ENCODE measurements around the gene BMERB1. TPM values are rescaled to one million over a fixed set of nuclear protein-coding genes. Genes with fewer than 3 reads are reported as not detected.

The BMERB1 gene
- total RNA-seq, 2 donors from 2014 or later, result 6.3 to 10.4 TPM

GRCh38 chr16:15607700-15608396, 173.5 kb downstream of the BMERB1 start:
- no peak overlapping the region for H3K27ac Mint-ChIP-seq
- no peaks in the 10 kb centered on the region for H3K27me3 Mint-ChIP-seq (ENCODE audit: insufficient read depth)
- no peak for DNase-seq
- Histone ChIP-seq H3K9me3 (ENCODE audit: control insufficient read depth, low read length) (no peaks in the 10 kb centered on the region), H3K27ac (ENCODE audit: low read depth, low read length) (no peak overlapping the region), H3K4me3 (ENCODE audit: low read length) (no peak overlapping the region), H3K4me1 (ENCODE audit: control insufficient read depth, insufficient read depth, low read length) (no peaks in the 10 kb centered on the region), H3K36me3 (ENCODE audit: control insufficient read depth, insufficient read depth, low read length) (peaks cover 70% of the 10 kb centered on the region), H3K27me3 (ENCODE audit: control insufficient read depth, insufficient read depth, low read length, poor library complexity, severe bottlenecking) (no peaks in the 10 kb centered on the region), H3K9ac (ENCODE audit: extremely low read depth, low read length, poor library complexity, severe bottlenecking) (no peak overlapping the region)
- 95 to 97% methylated on average over 5 to 13 of the region's 13 CpGs for WGBS, 2 experiments (ENCODE audit: insufficient coverage in 1 of 2, insufficient read length in 1 of 2)
- TF ChIP-seq CTCF (conservative IDR thresholded peaks at IDR 0.05), result no peak
- no peak overlapping the region for H3K4me3 Mint-ChIP-seq
- H3K9me3 Mint-ChIP-seq, result no peaks in the 10 kb centered on the region
- no peaks in the 10 kb centered on the region for H3K4me1 Mint-ChIP-seq
- H3K36me3 Mint-ChIP-seq (ENCODE audit: low read depth), result peaks cover 77% of the 10 kb centered on the region

GRCh38 chr16:15608398-15609285, 174.3 kb downstream of the BMERB1 start:
- WGBS, 2 experiments (ENCODE audit: insufficient coverage in 1 of 2, insufficient read length in 1 of 2), result 95 to 97% methylated on average over 10 to 17 of the region's 19 CpGs
- H3K27ac Mint-ChIP-seq, result no peak overlapping the region
- Histone ChIP-seq H3K9me3 (ENCODE audit: control insufficient read depth, low read length) (no peaks in the 10 kb centered on the region), H3K27me3 (ENCODE audit: control insufficient read depth, insufficient read depth, low read length, poor library complexity, severe bottlenecking) (no peaks in the 10 kb centered on the region), H3K4me1 (ENCODE audit: control insufficient read depth, insufficient read depth, low read length) (no peaks in the 10 kb centered on the region), H3K27ac (ENCODE audit: low read depth, low read length) (no peak overlapping the region), H3K9ac (ENCODE audit: extremely low read depth, low read length, poor library complexity, severe bottlenecking) (no peak overlapping the region), H3K4me3 (ENCODE audit: low read length) (no peak overlapping the region), H3K36me3 (ENCODE audit: control insufficient read depth, insufficient read depth, low read length) (peaks cover 66% of the 10 kb centered on the region)
- H3K4me1 Mint-ChIP-seq, result no peaks in the 10 kb centered on the region
- DNase-seq, result no peak
- peaks cover 74% of the 10 kb centered on the region for H3K36me3 Mint-ChIP-seq (ENCODE audit: low read depth)
- no peaks in the 10 kb centered on the region for H3K27me3 Mint-ChIP-seq (ENCODE audit: insufficient read depth)
- H3K4me3 Mint-ChIP-seq, result no peak overlapping the region
- no peaks in the 10 kb centered on the region for H3K9me3 Mint-ChIP-seq
- TF ChIP-seq CTCF (conservative IDR thresholded peaks at IDR 0.05), result no peak

- DNase-seq, result no peak
- H3K27me3 Mint-ChIP-seq (ENCODE audit: insufficient read depth), result no peaks in the 10 kb centered on the region
- WGBS, 2 experiments (ENCODE audit: insufficient coverage in 1 of 2, insufficient read length in 1 of 2), result 91 to 100% methylated on average over 1 to 6 of the region's 6 CpGs
- no peaks in the 10 kb centered on the region for H3K9me3 Mint-ChIP-seq
- Histone ChIP-seq H3K9ac (ENCODE audit: extremely low read depth, low read length, poor library complexity, severe bottlenecking) (no peak overlapping the region), H3K9me3 (ENCODE audit: control insufficient read depth, low read length) (no peaks in the 10 kb centered on the region), H3K27me3 (ENCODE audit: control insufficient read depth, insufficient read depth, low read length, poor library complexity, severe bottlenecking) (no peaks in the 10 kb centered on the region), H3K4me3 (ENCODE audit: low read length) (no peak overlapping the region), H3K4me1 (ENCODE audit: control insufficient read depth, insufficient read depth, low read length) (no peaks in the 10 kb centered on the region), H3K27ac (ENCODE audit: low read depth, low read length) (no peak overlapping the region), H3K36me3 (ENCODE audit: control insufficient read depth, insufficient read depth, low read length) (peaks cover 64% of the 10 kb centered on the region)
- no peak for TF ChIP-seq CTCF (conservative IDR thresholded peaks at IDR 0.05)
- H3K4me3 Mint-ChIP-seq, result no peak overlapping the region
- peaks cover 72% of the 10 kb centered on the region for H3K36me3 Mint-ChIP-seq (ENCODE audit: low read depth)
- H3K27ac Mint-ChIP-seq, result no peak overlapping the region
- H3K4me1 Mint-ChIP-seq, result no peaks in the 10 kb centered on the region
Measured at GRCh38 chr16:15609286-15609649, 174.9 kb downstream of the BMERB1 start.
